GM19395 (cell line): ENCODE results near the gene SLC36A1.
"Not testable (repeated sequence)": the region's sequence is repeated elsewhere in the genome, so short reads cannot be mapped to it uniquely, and the experiment has no call there.

Experiments used
- ATAC-seq: cut with Tn5 transposase; IDR thresholded peaks from one replicate; pipeline ENCODE4 v1.9.1; 2021; ENCODE audit warnings: mild to moderate bottlenecking, moderate library complexity; ENCODE audit not compliant: unreplicated experiment

Gene SLC36A1

GRCh38 chr5:151483176-151483575 lies 35.8 kb downstream of the SLC36A1 start:
- no peak for ATAC-seq

- ATAC-seq: no peak
Observed at GRCh38 chr5:151483647-151484046, 36.2 kb downstream of the SLC36A1 start.

- ATAC-seq: no peak
Observed at GRCh38 chr5:151487544-151487943, 40.1 kb downstream of the SLC36A1 start.

- no peak for ATAC-seq
Observed at GRCh38 chr5:151490627-151491026, 43.2 kb downstream of the SLC36A1 start.

GRCh38 chr5:151491062-151491461 lies 43.7 kb downstream of the SLC36A1 start:
- no peak for ATAC-seq

- no peak for ATAC-seq
Observed at GRCh38 chr5:151492729-151493128, 45.3 kb downstream of the SLC36A1 start.

- no peak for ATAC-seq
Observed at GRCh38 chr5:151493665-151494064, 46.3 kb downstream of the SLC36A1 start.

GRCh38 chr5:151495320-151495719 lies 47.9 kb downstream of the SLC36A1 start:
- ATAC-seq: no peak

GRCh38 chr5:151496041-151496484 lies 48.7 kb downstream of the SLC36A1 start:
- no peak for ATAC-seq

- no peak for ATAC-seq
Observed at GRCh38 chr5:151497391-151498002, 50.1 kb downstream of the SLC36A1 start.

- ATAC-seq: no peak
Observed at GRCh38 chr5:151498395-151499155, 51.2 kb downstream of the SLC36A1 start.

- ATAC-seq: no peak
Observed at GRCh38 chr5:151499501-151500035, 52.2 kb downstream of the SLC36A1 start.

- ATAC-seq: no peak
Observed at GRCh38 chr5:151504006-151504405, 56.6 kb downstream of the SLC36A1 start.

GRCh38 chr5:151508308-151508707 lies 60.9 kb downstream of the SLC36A1 start:
- ATAC-seq: not testable (repeated sequence)

- ATAC-seq: peak; percentile 54
Observed at GRCh38 chr5:151509231-151509630, 61.8 kb downstream of the SLC36A1 start.

GRCh38 chr5:151509836-151510235 lies 62.4 kb downstream of the SLC36A1 start:
- no peak for ATAC-seq

- ATAC-seq: no peak
Observed at GRCh38 chr5:151517122-151517920, 69.9 kb downstream of the SLC36A1 start.

GRCh38 chr5:151520294-151520693 lies 72.9 kb downstream of the SLC36A1 start:
- no peak for ATAC-seq

- no peak for ATAC-seq
Observed at GRCh38 chr5:151522226-151522625, 74.8 kb downstream of the SLC36A1 start.

GRCh38 chr5:151523335-151523734 lies 75.9 kb downstream of the SLC36A1 start:
- peak; percentile 92 for ATAC-seq

GRCh38 chr5:151528153-151528552 lies 80.8 kb downstream of the SLC36A1 start:
- no peak for ATAC-seq
